Medulla oblongata (tissue), 1 donor: Measurements from ENCODE around the gene PIF1.
"Not testable (repeated sequence)": the region's sequence is repeated elsewhere in the genome, so short reads cannot be mapped to it uniquely, and the experiment has no call there.

Experiments
- DNase-seq: peaks from one replicate; pipeline ENCODE4 v3.0.0-alpha.2; 2015; ENCODE audit errors: extremely low spot score

PIF1 gene

GRCh38 chr15:64809649-64810496, 15.6 kb downstream of the PIF1 start:
- peak; percentile 89 for DNase-seq

- DNase-seq: no peak
These were observed 16.5 kb downstream of the PIF1 start for GRCh38 chr15:64808785-64809453.

GRCh38 chr15:64807751-64808222, 17.7 kb downstream of the PIF1 start:
- DNase-seq: no peak

GRCh38 chr15:64807051-64807749, 18.2 kb downstream of the PIF1 start:
- no peak for DNase-seq

GRCh38 chr15:64806509-64806908, 18.9 kb downstream of the PIF1 start:
- DNase-seq: no peak

- DNase-seq: no peak
These were observed 20.8 kb downstream of the PIF1 start for GRCh38 chr15:64804619-64805018.

GRCh38 chr15:64803526-64803925, 21.9 kb downstream of the PIF1 start:
- DNase-seq: no peak

- DNase-seq: no peak
These were observed 25.0 kb downstream of the PIF1 start for GRCh38 chr15:64800476-64800875.

GRCh38 chr15:64798905-64799304, 26.5 kb downstream of the PIF1 start:
- DNase-seq: not testable (repeated sequence)

- DNase-seq: not testable (repeated sequence)
These were observed 29.5 kb downstream of the PIF1 start for GRCh38 chr15:64795921-64796320.

GRCh38 chr15:64795299-64795698, 30.1 kb downstream of the PIF1 start:
- not testable (repeated sequence) for DNase-seq

- no peak for DNase-seq
These were observed 33.2 kb downstream of the PIF1 start for GRCh38 chr15:64792282-64792681.

GRCh38 chr15:64791401-64791800, 34.0 kb downstream of the PIF1 start:
- no peak for DNase-seq

- no peak for DNase-seq
These were observed 41.7 kb downstream of the PIF1 start for GRCh38 chr15:64783796-64784195.

GRCh38 chr15:64782751-64783150, 42.7 kb downstream of the PIF1 start:
- no peak for DNase-seq

- DNase-seq: no peak
These were observed 44.1 kb downstream of the PIF1 start for GRCh38 chr15:64781299-64781698.

- no peak for DNase-seq
These were observed 44.8 kb downstream of the PIF1 start for GRCh38 chr15:64780600-64781156.

- DNase-seq: no peak
These were observed 45.8 kb downstream of the PIF1 start for GRCh38 chr15:64779630-64780029.

- no peak for DNase-seq
These were observed 46.4 kb downstream of the PIF1 start for GRCh38 chr15:64779024-64779423.

GRCh38 chr15:64776402-64776786, 49.1 kb downstream of the PIF1 start:
- DNase-seq: no peak

GRCh38 chr15:64775551-64776401, 49.7 kb downstream of the PIF1 start, which contains the start of gene RBPMS2:
RBPMS2 (minus strand) TSS chr15:64775589; CDS start chr15:64775319, 270 bp downstream.
- no peak for DNase-seq
